MM.1S (cell line): ENCODE measurements around the gene CBFA2T3.

Experiments
- EZH2 ChIP-seq: fragments of 300-600 bp; sonication (generic); optimal IDR thresholded peaks from 2 replicates; pipeline ENCODE3; 2017; ENCODE audit warnings: low read depth, mild to moderate bottlenecking, antibody characterized with exemption, low read length, mixed read lengths
- EZH2phosphoT487 ChIP-seq: fragments of 300-600 bp; sonication (generic); IDR thresholded peaks from 2 replicates; pipeline ENCODE4 v1.6.1; 2018; ENCODE audit warnings: antibody characterized with exemption, low read length
- TF ChIP-seq, protein P1 (sequence below): fragments of 300-600 bp; sonication (generic); IDR thresholded peaks from 2 replicates; pipeline ENCODE4 v1.5.1; 2016; ENCODE audit warnings: antibody characterized with exemption, low read length, mixed read lengths

DNA sequence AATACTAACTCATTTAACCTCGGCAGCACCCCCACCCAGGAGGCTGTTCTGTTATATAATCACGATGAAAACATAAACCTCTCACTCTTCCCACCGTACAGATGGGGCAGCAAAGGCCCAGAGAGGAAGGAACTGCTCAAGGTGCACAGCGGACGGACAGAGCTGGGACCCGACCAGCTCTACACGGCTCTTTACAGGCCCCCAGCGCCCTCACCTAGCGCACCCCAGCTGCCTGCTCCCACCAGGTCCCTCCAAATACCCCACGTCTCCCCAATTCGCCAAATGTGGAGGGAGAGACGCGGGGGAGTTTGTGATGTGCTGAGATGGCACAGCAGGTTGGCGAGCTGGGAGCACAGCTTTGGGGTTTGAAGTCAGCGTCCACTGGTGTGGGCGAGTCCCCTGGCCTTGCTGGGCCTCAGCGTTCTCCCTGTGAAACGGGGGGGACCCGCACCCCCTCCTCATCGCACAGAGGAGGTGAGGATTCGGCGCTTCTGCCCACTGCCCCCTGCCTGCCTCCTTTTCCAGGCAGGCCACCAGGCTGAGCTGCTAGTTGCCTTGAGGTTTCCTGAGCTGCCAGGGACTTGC is 54.1 kb downstream of the CBFA2T3 start:
- TF ChIP-seq, protein P1, sequence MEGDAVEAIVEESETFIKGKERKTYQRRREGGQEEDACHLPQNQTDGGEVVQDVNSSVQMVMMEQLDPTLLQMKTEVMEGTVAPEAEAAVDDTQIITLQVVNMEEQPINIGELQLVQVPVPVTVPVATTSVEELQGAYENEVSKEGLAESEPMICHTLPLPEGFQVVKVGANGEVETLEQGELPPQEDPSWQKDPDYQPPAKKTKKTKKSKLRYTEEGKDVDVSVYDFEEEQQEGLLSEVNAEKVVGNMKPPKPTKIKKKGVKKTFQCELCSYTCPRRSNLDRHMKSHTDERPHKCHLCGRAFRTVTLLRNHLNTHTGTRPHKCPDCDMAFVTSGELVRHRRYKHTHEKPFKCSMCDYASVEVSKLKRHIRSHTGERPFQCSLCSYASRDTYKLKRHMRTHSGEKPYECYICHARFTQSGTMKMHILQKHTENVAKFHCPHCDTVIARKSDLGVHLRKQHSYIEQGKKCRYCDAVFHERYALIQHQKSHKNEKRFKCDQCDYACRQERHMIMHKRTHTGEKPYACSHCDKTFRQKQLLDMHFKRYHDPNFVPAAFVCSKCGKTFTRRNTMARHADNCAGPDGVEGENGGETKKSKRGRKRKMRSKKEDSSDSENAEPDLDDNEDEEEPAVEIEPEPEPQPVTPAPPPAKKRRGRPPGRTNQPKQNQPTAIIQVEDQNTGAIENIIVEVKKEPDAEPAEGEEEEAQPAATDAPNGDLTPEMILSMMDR, result no peak
- TF ChIP-seq EZH2, result no peak
- no peak for TF ChIP-seq EZH2phosphoT487
